ENCODE results near the gene ERCC6. TPM values are rescaled to one million over a fixed set of nuclear protein-coding genes. Genes with fewer than 3 reads are reported as not detected.

ERCC6 gene
- polyA plus RNA-seq, 1 donor from 2014 or later, result 13.9 TPM

GRCh38 chr10:49465736-49466135 is 73.2 kb downstream of the ERCC6 start:
- Histone ChIP-seq H3K4me3 (ENCODE audit: low read length) (no peak overlapping the region), H3K4me2 (ENCODE audit: low read length) (no peak overlapping the region), H2AFZ (ENCODE audit: low read depth, low read length) (no peak overlapping the region), H3K9me3 (ENCODE audit: low read length) (no peaks in the 10 kb centered on the region), H3K36me3 (ENCODE audit: insufficient read depth, low read length) (no peaks in the 10 kb centered on the region), H3K9me2 (ENCODE audit: insufficient read depth, low read length) (no peaks in the 10 kb centered on the region), H3K27ac (ENCODE audit: low read length) (no peak overlapping the region), H4K20me1 (ENCODE audit: insufficient read depth) (no peaks in the 10 kb centered on the region), H3K9ac (ENCODE audit: low read length) (no peak overlapping the region), H3K27me3 (ENCODE audit: insufficient read depth, low read depth, low read length) (no peaks in the 10 kb centered on the region), H3K79me2 (replicated peaks; ENCODE audit: insufficient read depth, low read length) (no peaks in the 10 kb centered on the region), H3F3A (ENCODE audit: insufficient read depth, low read length, poor library complexity, severe bottlenecking) (no peaks in the 10 kb centered on the region)
- TF ChIP-seq SMC3 (conservative IDR thresholded peaks at IDR 0.05; ENCODE audit: poor library complexity) (no peak), REST (IDR thresholded peaks at IDR 0.05; ENCODE audit: borderline replicate concordance) (no peak), RAD21 (conservative IDR thresholded peaks at IDR 0.05) (no peak), EZH2 (IDR thresholded peaks at IDR 0.05; ENCODE audit: borderline replicate concordance, insufficient read depth, low read length, poor library complexity, severe bottlenecking) (no peak), TAF1 (IDR thresholded peaks at IDR 0.05; ENCODE audit: low read depth) (no peak), POLR2AphosphoS5 (IDR thresholded peaks at IDR 0.05) (no peak), EP300 (conservative IDR thresholded peaks at IDR 0.05; ENCODE audit: poor library complexity, severe bottlenecking) (no peak), CTCF (IDR thresholded peaks at IDR 0.05; ENCODE audit: poor library complexity, severe bottlenecking) (no peak), MXI1 (conservative IDR thresholded peaks at IDR 0.05; ENCODE audit: poor library complexity, severe bottlenecking) (no peak)

Other genes starting within 250 kb of the ERCC6 start
- gene C10orf71, start 240.0 kb downstream of the ERCC6 start, polyA plus RNA-seq, result not detected in 2 replicates
- gene DRGX, start 143.0 kb downstream of the ERCC6 start, polyA plus RNA-seq, result not detected in 2 replicates
- gene SLC18A3, start 71.2 kb upstream of the ERCC6 start, polyA plus RNA-seq, result not detected in 2 replicates
- not detected in 2 replicates for gene CHAT, start 74.9 kb upstream of the ERCC6 start, polyA plus RNA-seq
- gene C10orf53, start 140.5 kb upstream of the ERCC6 start, polyA plus RNA-seq, result not detected in 2 replicates
- 40.7 and 46.7 TPM in 2 replicates for gene OGDHL, start 223.2 kb upstream of the ERCC6 start, polyA plus RNA-seq